GM23248 (cell line): ENCODE data around the gene MAP3K9.

Experiments used
- EZH2 ChIP-seq: fragments of 200-600 bp; sonication (generic); IDR thresholded peaks from 2 replicates; pipeline ENCODE4 v1.6.1; 2018; ENCODE audit warnings: antibody characterized with exemption, mild to moderate bottlenecking; ENCODE audit not compliant: insufficient read depth, poor library complexity, severe bottlenecking
- EZH2phosphoT487 ChIP-seq: fragments of 200-600 bp; sonication (generic); IDR thresholded peaks from 2 replicates; pipeline ENCODE4 v1.6.1; 2018; ENCODE audit warnings: antibody characterized with exemption, moderate library complexity, mild to moderate bottlenecking, low read depth; ENCODE audit not compliant: insufficient read depth

- TF ChIP-seq EZH2phosphoT487, result no peak
- TF ChIP-seq EZH2, result no peak
Measured at GRCh38 chr14:70842851-70843462, 33.6 kb upstream of the MAP3K9 start.
